ENCODE measurements around the gene WIPI1. TPM values are rescaled to one million over a fixed set of nuclear protein-coding genes. Genes with fewer than 3 reads are reported as not detected.

WIPI1 gene
- total RNA-seq, 2 experiments from 2014 or later = 34.4 to 43.5 TPM

DNA sequence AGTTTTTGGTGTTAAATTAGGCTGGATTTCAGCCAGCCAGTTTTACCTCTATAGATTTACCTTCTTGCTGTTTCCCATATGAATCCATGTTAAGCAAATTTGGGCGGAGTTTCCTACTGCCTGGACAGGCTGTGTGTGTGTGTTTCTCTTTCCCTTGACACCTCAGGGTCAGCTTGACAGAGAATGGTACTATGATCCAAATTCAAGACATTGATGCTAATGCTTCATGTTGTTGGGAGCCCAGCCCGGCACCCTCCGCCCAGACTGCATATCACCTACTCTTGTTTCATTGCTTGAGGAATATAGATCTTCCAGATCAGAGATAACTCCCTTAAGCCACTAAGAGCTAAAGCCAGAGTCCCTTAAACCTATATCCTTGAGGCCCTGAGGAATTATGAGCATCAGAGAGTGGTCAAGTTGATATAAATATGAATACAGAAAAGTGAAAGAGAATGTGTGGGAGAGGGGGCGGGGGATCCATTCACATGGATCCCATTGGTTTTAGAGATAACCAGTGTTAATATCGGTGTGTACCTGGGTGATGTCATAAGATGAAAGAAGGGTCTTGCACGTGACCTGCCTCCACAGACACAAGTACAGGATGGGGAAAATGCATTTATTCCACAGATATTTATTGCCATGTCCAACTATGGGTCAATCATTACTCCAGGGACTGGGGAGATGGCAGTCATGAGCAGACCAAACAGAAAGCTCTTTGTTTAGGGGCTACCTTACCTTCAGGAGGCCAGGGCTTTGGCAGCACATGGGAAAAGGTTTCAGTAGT, 69.7 kb downstream of the WIPI1 start:
- Histone ChIP-seq H2AFZ (ENCODE audit: low read length) (no peak overlapping the region), H3K36me3 (ENCODE audit: insufficient read depth, low read length) (no peaks in the 10 kb centered on the region), H4K20me1 (ENCODE audit: insufficient read depth, low read length) (no peaks in the 10 kb centered on the region), H3K27ac (ENCODE audit: low read depth, low read length, poor library complexity, severe bottlenecking) (no peak overlapping the region), H3K4me1 (ENCODE audit: insufficient read depth, low read length, poor library complexity, severe bottlenecking) (no peaks in the 10 kb centered on the region), H3K4me2 (ENCODE audit: low read length) (no peak overlapping the region), H3K9me2 (ENCODE audit: insufficient read depth, low read length) (no peaks in the 10 kb centered on the region), H3K4me3 (ENCODE audit: low read depth, low read length, poor library complexity, severe bottlenecking) (no peak overlapping the region), H3K79me2 (ENCODE audit: insufficient read depth, low read depth, low read length) (no peaks in the 10 kb centered on the region), H3K9me3 (ENCODE audit: low read length) (no peaks in the 10 kb centered on the region)
- POLR2A ChIA-PET = interaction anchor here (0.7 to 1.6 kb wide), 3 partner anchors 11 to 65 kb away, joined by 3 to 6 read pairs (median 5); no protein-coding TSS in a partner anchor
- CTCF ChIA-PET (ENCODE audit: unreplicated experiment) = no interaction called here
- DNase-seq (ENCODE audit: low spot score) = no peak
- BruUV-seq (replicated peaks) = no TSS peak
- no peak for TF ChIP-seq EZH2phosphoT487 (IDR thresholded peaks at IDR 0.05; ENCODE audit: borderline replicate concordance, low read depth, low read length)
- intact Hi-C loops (cut with micrococcal nuclease; ENCODE audit: unreplicated experiment) = no loop called here

DNA sequence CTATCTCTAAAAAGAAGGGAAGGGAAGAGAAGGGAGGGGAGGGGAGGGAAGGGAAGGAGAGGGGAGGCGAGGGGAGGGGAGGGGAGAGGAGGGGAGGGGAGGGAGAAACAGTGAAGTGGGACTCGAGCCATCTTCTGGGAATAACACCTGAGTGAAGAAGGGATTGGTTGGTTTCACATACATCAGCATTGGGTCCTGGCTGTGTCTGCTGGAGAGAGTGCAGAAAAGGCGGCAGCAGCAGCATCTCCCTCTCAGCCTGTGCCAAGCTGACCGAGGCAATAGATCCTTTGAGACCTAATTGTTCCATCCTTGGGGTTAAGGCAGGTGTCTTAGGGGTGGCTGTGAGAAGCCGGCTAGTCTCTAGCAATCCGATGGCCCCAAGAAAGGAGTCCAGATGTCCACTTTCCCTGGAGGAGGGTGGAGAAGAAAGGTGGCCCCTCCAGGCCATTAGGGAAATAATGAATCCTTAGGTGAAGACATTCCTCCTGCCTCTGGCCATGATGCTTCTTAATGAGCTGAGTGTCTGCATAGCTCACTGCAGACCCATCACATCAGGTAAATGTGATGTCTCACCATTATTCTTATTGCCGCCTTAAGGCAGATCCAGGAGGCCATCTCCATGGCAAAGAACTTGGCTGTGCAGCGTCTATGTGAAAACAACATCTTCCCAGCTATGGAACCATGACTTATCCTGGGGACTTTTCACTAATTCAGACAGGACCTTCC, 71.6 kb downstream of the WIPI1 start:
- H3K79me2 ChIP-seq (ENCODE audit: insufficient read depth, low read depth, low read length) = no peaks in the 10 kb centered on the region
- intact Hi-C loops (cut with micrococcal nuclease; ENCODE audit: unreplicated experiment) = no loop called here
- H3K4me2 ChIP-seq (ENCODE audit: low read length) = no peak overlapping the region
- H3K4me3 ChIP-seq (ENCODE audit: low read depth, low read length, poor library complexity, severe bottlenecking) = no peak overlapping the region
- no peaks in the 10 kb centered on the region for H3K9me3 ChIP-seq (ENCODE audit: low read length)
- ChIA-PET CTCF (ENCODE audit: unreplicated experiment) (no interaction called here), POLR2A (interaction anchor here (1.0 to 1.1 kb wide), 2 partner anchors 10 to 11 kb away, joined by 3 to 4 read pairs; no protein-coding TSS in a partner anchor)
- DNase-seq (ENCODE audit: low spot score) = no peak
- H3K4me1 ChIP-seq (ENCODE audit: insufficient read depth, low read length, poor library complexity, severe bottlenecking) = no peaks in the 10 kb centered on the region
- no peak overlapping the region for H2AFZ ChIP-seq (ENCODE audit: low read length)
- H3K36me3 ChIP-seq (ENCODE audit: insufficient read depth, low read length) = no peaks in the 10 kb centered on the region
- H3K27ac ChIP-seq (ENCODE audit: low read depth, low read length, poor library complexity, severe bottlenecking) = no peak overlapping the region
- TF ChIP-seq EZH2phosphoT487 (IDR thresholded peaks at IDR 0.05; ENCODE audit: borderline replicate concordance, low read depth, low read length) = no peak
- TF ChIP-seq, protein P1, sequence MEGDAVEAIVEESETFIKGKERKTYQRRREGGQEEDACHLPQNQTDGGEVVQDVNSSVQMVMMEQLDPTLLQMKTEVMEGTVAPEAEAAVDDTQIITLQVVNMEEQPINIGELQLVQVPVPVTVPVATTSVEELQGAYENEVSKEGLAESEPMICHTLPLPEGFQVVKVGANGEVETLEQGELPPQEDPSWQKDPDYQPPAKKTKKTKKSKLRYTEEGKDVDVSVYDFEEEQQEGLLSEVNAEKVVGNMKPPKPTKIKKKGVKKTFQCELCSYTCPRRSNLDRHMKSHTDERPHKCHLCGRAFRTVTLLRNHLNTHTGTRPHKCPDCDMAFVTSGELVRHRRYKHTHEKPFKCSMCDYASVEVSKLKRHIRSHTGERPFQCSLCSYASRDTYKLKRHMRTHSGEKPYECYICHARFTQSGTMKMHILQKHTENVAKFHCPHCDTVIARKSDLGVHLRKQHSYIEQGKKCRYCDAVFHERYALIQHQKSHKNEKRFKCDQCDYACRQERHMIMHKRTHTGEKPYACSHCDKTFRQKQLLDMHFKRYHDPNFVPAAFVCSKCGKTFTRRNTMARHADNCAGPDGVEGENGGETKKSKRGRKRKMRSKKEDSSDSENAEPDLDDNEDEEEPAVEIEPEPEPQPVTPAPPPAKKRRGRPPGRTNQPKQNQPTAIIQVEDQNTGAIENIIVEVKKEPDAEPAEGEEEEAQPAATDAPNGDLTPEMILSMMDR (conservative IDR thresholded peaks at IDR 0.05; ENCODE audit: low read length) = no peak
- no peaks in the 10 kb centered on the region for H4K20me1 ChIP-seq (ENCODE audit: insufficient read depth, low read length)
- no peaks in the 10 kb centered on the region for H3K9me2 ChIP-seq (ENCODE audit: insufficient read depth, low read length)
- BruUV-seq (replicated peaks) = no TSS peak

DNA sequence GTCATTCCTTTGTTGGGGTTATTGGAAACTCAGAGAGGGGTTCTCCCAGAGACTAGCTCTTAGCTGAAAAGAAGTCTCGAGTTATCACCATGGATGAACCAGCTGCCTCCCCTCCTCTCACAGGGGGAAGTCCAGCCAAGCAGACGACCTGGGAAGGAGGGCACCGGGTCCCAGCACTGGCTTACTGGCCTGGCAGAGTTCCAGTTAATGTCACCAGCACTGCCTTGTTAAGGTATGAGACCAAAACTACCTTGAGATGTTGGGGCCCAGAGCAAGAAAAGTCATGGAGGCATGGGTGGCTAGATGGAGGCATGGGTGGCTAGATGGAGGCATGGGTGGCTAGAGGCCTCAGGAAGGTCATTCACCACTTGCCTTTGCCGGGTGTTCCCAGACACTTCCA, 72.4 kb downstream of the WIPI1 start:
- intact Hi-C loops (cut with micrococcal nuclease; ENCODE audit: unreplicated experiment) = no loop called here
- no TSS peak for BruUV-seq (replicated peaks)

More for the DNA sequence above, 72.4 kb downstream of the WIPI1 start:
- no peak for DNase-seq (ENCODE audit: low spot score)
- H2AFZ ChIP-seq (ENCODE audit: low read length) = no peak overlapping the region
- H3K4me3 ChIP-seq (ENCODE audit: low read depth, low read length, poor library complexity, severe bottlenecking) = no peak overlapping the region
- H3K36me3 ChIP-seq (ENCODE audit: insufficient read depth, low read length) = no peaks in the 10 kb centered on the region
- no peaks in the 10 kb centered on the region for H3K79me2 ChIP-seq (ENCODE audit: insufficient read depth, low read depth, low read length)
- no peaks in the 10 kb centered on the region for H4K20me1 ChIP-seq (ENCODE audit: insufficient read depth, low read length)
- ChIA-PET CTCF (ENCODE audit: unreplicated experiment) (no interaction called here), POLR2A (interaction anchor here (0.9 to 1.7 kb wide), 2 partner anchors 11 to 54 kb away, joined by 3 read pairs; no protein-coding TSS in a partner anchor)
- H3K27ac ChIP-seq (ENCODE audit: low read depth, low read length, poor library complexity, severe bottlenecking) = no peak overlapping the region
- no peaks in the 10 kb centered on the region for H3K4me1 ChIP-seq (ENCODE audit: insufficient read depth, low read length, poor library complexity, severe bottlenecking)
- no peaks in the 10 kb centered on the region for H3K9me3 ChIP-seq (ENCODE audit: low read length)
- TF ChIP-seq, protein P1 (conservative IDR thresholded peaks at IDR 0.05; ENCODE audit: low read length) = no peak
- TF ChIP-seq EZH2phosphoT487 (IDR thresholded peaks at IDR 0.05; ENCODE audit: borderline replicate concordance, low read depth, low read length) = no peak
- H3K4me2 ChIP-seq (ENCODE audit: low read length) = no peak overlapping the region
- H3K9me2 ChIP-seq (ENCODE audit: insufficient read depth, low read length) = no peaks in the 10 kb centered on the region

Measured in OCI-LY7 (cell line).